Activated CD4-positive, alpha-beta T cell treated with anti-CD3 and anti-CD28 coated beads for 24 hours (primary cell): ENCODE results near the gene MAN1B1.

Experiments
- DNase-seq, 2 donors: peaks; one replicate each; pipeline ENCODE4 v3.0.0-alpha.2; 2020; ENCODE audit warnings: low read depth in 2 of 2

Gene MAN1B1

DNA sequence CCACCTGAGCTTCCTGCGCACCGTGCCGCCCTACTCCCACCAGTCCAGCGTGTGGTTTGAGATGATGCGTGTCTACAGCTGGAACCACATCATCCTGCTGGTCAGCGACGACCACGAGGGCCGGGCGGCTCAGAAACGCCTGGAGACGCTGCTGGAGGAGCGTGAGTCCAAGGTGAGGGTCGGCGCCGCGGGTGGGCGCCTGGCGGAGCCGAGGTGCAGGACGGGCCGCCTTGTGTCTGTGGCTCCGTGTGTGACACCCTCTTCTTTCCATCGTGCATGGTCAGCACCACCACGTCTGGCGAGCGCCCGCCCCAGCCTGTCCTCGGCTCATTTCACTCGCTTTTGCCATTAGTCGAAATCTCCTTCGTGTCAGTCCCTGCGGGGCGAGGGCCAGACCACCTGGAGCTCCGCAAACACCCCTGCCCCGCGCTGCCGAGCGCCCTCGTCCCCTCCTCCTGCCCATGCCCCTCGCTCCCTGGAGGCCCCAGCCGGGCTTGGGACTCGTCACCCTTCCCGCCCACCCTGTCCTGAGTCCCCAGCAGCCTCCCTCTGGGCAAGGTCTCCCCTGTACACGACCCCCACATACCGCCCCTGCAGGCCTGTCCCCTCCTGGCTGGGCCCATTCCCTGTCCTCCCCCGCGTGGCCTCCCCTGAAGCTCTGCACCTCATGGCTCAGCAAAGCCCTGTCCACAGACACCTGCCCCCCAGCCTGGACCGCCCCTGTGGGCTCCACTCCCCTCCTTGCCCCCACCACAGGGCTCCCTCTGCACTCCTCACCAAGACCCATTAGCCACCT, 59.1 kb downstream of the MAN1B1 start:
- DNase-seq = no peak

DNA sequence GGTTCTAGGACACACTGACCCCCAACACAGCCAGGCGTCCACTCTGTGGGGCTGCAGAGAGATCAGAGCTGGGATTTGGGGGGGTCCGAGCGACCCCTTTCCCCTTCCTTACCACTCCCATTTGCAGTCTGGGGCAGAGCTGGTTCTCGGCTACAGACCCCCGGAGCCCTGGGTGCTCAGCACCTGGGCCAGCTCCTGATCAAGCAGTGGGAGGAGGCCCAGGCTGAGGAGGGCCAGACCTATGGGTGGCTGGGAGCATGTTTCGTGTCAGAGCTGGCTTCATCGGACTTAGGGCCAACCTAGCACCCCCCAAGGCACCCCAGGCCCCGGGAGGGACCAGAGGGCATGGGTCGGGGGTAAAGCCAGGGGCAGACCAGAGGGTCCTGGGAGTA, 59.7 kb downstream of the MAN1B1 start:
- DNase-seq = no peak

DNA sequence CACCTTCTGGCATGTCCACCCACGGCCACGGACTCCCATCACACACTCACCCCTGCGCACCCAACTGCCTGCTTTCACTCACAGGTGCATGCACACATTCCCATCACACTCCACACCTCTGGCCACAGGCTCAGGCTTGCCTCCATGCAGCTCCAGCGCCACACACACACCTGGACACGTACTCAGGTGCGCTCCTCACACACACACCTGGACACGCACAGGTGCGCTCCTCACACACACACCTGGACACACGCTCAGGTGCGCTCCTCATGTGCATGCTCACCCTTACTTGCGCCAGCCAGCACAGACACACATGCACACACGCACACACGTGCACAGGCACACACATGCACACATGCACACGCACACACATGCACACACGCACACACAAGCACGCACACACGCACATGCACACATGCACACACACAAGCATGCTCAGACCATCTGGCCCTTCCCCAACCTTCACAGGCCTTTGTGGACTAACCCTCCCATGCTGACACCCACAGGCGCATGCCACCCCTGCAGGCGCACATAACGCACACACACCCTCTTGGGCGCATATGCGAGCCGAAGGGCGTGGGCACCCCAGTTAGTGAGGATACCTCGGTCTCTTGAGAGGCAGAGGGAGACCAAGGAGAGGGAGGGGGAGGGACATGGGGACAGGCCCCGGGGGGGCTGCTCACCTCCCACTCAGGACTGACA, 60.5 kb downstream of the MAN1B1 start:
- DNase-seq = no peak

DNA sequence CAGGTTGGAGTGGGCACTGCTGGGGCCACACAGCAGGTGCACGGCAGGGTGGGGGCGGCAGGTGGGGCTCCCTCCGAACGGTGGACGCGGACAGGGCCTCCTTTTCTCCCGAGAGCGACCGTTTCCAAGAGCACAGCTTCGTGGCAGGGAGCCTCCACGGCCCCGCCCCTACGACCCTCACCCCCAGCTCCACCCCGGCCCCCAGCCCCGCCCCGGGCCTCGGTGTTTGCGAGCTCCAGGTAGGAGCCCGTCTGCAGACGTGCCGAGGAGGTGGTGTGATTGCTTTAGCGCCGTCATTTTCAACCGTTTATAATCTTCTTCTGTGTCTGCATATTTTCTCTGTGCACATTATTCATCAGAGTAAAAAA, 61.0 kb downstream of the MAN1B1 start:
- no peak for DNase-seq

DNA sequence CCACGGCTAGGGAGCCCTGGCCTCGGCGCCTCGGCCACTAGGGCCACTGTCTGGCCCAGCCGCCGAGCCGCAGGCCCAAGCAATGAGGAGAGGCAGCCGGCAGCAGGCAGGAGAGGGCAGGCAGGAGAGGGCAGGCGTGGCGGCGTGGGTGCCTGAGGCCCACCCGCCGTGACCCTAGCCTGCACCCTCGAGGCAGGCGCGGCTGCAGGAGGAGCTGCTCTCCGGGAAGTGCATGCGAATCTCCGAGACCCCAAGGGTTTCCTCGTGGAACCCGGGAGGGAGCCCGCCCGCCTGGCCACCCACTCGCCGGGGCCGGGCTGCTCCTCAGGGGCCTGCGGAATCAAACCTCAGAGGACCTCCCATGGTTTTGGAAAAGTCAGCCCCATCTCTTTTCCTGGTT, 61.5 kb downstream of the MAN1B1 start:
- DNase-seq = no peak

DNA sequence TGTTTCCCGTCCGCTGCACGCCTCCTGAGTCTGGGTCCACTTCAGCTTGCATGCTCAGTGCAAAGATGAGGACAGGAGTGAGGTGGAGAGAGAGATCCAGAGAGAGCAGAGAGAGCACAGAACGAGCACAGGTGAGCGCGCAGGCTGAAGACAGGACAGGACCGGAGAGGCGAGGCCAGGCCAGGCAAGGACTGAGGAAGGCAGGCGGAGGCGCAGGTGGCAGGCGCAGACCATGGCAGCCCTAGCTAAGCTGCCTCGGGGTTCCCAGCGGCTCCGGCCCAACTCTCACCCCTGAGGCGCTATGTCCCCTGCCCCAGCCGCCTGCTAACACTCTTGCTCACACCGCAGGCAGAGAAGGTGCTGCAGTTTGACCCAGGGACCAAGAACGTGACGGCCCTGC, 61.9 kb downstream of the MAN1B1 start:
- DNase-seq = no peak

DNA sequence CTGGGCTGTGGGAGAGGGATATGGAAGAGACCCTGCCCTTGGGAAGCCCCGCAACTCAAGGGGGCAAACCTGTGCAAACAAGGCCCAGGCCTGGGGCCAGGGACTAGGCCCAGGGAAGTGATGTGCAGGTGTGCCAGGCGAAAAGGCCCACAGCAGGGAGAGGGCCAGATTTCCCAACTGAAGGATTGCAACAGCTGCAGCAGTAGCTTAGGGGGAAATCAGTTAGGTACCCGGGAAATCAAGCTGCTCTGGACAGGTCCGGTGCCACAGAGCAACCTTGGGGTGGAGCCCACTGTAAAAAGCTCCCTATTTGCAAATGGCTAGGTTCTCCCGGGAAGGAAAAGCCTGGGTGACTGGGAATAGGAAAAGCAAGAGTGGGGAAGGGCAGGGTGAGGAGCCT, 62.6 kb downstream of the MAN1B1 start:
- DNase-seq = no peak

DNA sequence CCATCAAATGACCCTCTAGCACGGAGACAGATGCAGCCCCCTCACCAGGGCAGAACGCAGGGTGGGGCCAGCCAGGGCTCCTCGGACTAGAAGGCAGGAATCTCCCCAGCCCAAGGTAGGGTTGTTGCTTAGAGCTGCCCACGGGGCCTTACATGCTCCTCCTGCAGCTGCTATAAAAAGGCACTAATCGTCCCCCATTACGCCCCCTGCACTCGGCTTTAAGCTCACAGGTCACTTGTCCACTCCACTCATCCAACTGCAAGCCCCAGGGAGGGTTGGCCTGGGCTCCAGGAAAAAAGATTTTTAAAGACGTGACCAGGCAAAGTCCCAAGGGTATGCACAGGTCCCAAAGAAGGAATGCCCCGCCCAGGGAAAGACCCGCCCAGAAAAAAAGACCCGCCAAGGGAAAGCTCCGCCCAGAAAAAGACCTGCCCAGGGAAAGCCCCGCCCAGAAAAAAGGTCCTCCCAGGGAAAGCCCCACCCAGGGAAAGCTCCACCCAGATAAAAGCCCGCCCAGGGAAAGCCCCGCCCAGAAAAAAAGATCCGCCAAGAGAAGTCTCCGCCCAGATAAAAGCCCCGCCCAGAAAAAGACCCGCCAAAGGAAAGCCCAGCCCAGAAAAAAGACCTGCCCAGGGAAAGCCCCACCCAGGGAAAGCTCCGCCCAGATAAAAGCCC, 63.3 kb downstream of the MAN1B1 start:
- DNase-seq = no peak

DNA sequence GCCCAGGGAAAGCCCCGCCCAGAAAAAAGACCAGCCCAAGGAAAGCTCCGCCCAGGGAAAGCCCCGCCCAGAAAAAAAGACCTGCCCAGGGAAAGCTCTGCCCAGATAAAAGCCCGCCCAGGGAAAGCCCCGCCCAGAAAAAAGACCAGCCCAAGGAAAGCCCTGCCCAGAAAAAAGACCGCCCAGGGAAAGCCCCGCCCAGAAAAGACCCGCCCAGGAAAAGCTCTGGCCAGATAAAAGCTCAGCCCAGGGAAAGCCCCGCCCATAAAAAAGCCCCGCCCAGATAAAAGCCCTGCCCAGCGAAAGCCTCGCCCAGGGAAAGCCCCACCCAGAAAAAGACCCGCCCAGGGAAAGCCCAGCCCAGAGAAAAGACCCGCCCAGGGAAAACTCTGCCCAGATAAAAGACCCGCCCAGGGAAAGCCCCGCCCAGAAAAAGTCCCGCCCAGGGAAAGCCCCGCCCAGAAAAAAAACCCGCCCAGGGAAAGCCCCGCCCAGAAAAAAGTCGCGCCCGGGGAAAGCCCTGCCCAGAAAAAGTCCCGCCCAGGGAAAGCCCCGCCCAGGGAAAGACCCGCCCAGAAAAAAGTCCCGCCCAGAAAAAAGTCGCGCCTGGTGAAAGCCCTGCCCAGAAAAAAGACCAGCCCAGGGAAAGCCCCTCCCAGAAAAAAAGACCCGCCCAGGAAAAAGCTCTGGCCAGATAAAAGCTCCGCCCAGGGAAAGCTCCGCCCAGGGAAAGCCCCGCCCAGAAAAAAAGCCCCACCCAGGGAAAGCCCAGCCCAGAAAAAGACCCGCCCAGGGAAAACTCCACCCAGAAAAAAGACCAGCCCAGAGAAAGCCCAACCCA, 64.1 kb downstream of the MAN1B1 start:
- peak; percentile 25 to 48 for DNase-seq

DNA sequence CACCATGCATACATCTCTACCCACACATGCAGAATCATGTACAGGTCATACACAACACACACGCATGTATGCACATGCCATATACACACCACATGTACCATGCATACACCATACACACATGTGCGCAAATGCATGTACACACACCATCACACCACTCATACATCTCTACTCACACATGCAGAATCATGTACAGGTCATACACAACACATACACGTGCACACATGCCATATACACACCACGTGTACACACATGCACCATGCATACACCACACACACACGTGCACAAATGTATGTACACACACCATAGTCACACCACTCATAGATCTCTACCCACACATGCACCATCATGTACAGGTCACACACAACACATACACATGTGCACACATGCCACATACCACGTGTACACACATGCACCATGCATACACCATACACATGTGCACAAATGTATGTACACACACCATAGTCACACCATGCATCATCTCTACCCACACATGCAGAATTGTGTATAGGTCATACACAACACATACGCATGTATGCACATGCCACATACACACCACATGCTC, 66.1 kb downstream of the MAN1B1 start:
- DNase-seq = no peak

DNA sequence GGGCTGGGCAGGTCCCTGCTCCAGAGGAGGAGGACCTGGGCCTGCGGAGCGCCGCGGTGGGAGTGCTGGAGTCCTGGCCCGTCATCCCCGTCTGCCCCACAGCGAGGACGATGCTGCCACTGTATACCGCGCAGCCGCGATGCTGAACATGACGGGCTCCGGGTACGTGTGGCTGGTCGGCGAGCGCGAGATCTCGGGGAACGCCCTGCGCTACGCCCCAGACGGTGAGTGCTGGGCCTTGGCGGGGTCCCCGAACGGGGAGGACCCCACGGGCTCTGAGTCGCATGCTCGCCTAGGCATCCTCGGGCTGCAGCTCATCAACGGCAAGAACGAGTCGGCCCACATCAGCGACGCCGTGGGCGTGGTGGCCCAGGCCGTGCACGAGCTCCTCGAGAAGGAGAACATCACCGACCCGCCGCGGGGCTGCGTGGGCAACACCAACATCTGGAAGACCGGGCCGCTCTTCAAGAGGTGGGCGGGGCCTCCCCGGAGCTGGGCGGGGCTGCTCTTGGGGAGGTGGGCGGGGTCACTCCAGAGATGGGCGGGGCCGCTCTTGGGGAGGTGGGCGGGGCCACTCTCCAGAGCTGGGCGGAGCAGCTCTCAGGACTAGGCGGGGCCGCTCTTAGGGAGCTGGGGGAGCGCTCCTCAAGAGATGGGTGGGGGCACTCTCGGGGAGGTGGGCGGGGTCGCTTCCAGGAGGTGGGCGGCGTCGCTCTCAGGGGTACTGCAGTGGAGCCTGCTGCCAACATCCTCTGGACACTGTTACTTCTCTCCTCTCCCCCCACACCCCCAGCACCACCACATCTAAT, 70.0 kb downstream of the MAN1B1 start:
- peak; percentile 42 to 44 for DNase-seq

DNA sequence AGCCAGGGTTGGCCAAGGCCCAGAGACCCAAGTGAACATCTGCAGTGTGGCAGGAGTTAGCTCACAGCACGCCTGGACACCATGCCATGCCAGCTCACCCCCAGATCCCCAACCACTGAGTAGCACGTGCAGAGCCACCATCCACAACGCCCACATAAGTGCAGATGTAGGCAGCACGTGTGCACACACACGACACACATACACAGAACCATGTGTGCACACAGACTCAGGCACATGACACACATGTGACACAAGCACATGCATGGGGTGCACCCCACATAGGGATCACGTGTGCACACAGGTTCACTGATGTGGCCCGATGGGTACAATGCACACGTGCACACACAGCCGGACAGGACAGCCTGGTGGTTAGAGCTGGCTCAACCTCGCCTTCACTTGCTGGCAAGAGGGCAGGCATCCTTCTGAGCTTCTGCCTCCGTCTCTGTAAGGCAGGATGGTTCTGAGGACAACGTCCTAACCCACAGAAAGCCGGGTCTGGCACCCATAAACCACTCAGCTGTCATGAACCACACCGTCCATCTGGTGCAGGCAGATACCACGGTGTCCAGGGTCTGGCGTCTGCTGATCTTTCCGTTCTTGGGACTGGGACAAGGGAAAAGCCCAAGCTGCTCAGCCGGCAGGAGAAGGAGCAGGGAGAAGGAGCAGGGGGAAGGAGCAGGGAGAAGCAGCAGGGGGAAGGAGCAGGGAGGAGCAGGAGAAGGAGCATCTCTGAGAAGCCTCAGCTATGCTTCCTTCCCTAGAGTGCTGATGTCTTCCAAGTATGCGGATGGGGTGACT, 71.0 kb downstream of the MAN1B1 start:
- DNase-seq = no peak

DNA sequence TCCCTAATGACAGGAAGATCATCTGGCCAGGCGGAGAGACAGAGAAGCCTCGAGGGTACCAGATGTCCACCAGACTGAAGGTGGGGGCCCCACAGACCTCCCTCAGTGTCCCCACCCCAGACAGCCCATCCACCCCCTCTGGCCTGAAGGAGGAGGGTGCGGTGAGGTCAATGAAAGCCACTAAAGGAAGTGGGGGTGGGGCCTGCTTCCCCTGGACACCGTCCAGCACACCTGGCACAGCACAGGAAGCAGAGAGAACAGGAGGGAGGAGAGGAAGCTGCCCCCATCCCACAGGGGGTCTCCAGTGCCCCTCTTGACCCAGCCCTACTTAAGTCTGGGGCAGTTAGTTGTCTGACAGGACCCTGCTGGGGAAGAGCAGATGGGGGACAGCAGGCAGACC, 71.8 kb downstream of the MAN1B1 start:
- no peak for DNase-seq
